ENCODE data around the gene UCP3.
A peak's percentile ranks its signal among the peaks of the same experiment; 100 is the strongest.

UCP3 gene

DNA sequence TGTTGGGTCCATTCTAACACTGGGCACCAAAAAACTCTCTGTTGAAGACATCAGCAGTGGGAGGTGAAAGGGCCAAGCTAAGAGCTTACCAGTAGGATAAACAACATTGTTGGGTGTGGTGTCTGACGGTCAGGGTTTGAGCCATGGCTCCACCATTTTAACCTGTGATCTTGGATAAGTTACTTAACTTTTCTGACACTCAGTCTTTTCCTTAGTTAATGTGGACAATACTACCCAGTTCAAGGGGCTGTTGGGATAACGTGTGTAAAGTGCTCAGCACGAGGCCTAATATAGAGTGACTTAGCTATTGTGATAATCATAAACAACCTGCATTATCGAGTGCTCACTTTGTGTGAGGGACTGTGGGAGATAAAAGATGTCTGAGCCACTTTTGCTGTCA, 6.1 kb downstream of the UCP3 start:
- Histone ChIP-seq H3K27me3 (ENCODE audit: control insufficient read depth in 1 of 2, insufficient read depth in 2 of 2, low read length in 2 of 2) (no peaks in the 10 kb centered on the region), H3K9me3 (ENCODE audit: control insufficient read depth in 1 of 2, low read length in 2 of 2) (no peaks in the 10 kb centered on the region), H3K4me1 (ENCODE audit: control insufficient read depth in 1 of 2, insufficient read depth in 2 of 2, low read length in 2 of 2) (peaks cover 16 to 25% of the 10 kb centered on the region in 2 donors), H3K9ac (ENCODE audit: low read depth in 1 of 2, low read length in 2 of 2) (no peak overlapping the region), H3K36me3 (ENCODE audit: control insufficient read depth in 1 of 2, insufficient read depth in 2 of 2, low read length in 2 of 2) (peaks cover 0 to 13% of the 10 kb centered on the region in 2 donors), H3K4me3 (ENCODE audit: low read depth in 1 of 2, low read length in 2 of 2) (no peak overlapping the region), H3K27ac (ENCODE audit: low read depth, low read length) (no peak overlapping the region)

DNA sequence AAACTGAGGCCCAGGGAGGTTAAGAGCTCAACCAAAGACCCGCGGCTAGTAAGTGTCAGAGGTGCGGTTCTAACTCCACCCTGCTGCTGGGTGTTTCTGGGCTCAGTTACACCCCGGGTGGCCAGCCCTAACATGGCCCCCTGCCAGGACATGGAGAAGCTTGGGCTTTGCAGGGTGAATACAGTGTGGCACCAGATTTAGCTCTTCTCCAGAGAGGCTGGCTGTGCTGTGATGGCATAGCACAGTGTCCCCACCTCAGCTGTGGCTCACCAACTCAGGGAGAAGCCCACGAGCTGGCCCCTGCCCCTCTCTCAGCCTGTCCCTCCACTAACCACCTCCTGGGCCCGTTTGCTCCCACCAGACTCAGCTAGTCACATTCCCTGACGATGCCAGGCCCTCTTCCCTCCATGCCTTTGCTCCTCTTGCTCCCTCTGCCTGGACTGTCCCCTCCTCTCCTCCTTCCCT, 7.0 kb downstream of the UCP3 start:
- Histone ChIP-seq H3K9ac (ENCODE audit: low read depth in 1 of 2, low read length in 2 of 2) (no peak overlapping the region), H3K36me3 (ENCODE audit: control insufficient read depth in 1 of 2, insufficient read depth in 2 of 2, low read length in 2 of 2) (peaks cover 0 to 13% of the 10 kb centered on the region in 2 donors), H3K27ac (ENCODE audit: low read depth, low read length) (no peak overlapping the region), H3K27me3 (ENCODE audit: control insufficient read depth in 1 of 2, insufficient read depth in 2 of 2, low read length in 2 of 2) (no peaks in the 10 kb centered on the region), H3K9me3 (ENCODE audit: control insufficient read depth in 1 of 2, low read length in 2 of 2) (no peaks in the 10 kb centered on the region), H3K4me1 (ENCODE audit: control insufficient read depth in 1 of 2, insufficient read depth in 2 of 2, low read length in 2 of 2) (peaks cover 16 to 22% of the 10 kb centered on the region in 2 donors), H3K4me3 (ENCODE audit: low read depth in 1 of 2, low read length in 2 of 2) (no peak overlapping the region)

DNA sequence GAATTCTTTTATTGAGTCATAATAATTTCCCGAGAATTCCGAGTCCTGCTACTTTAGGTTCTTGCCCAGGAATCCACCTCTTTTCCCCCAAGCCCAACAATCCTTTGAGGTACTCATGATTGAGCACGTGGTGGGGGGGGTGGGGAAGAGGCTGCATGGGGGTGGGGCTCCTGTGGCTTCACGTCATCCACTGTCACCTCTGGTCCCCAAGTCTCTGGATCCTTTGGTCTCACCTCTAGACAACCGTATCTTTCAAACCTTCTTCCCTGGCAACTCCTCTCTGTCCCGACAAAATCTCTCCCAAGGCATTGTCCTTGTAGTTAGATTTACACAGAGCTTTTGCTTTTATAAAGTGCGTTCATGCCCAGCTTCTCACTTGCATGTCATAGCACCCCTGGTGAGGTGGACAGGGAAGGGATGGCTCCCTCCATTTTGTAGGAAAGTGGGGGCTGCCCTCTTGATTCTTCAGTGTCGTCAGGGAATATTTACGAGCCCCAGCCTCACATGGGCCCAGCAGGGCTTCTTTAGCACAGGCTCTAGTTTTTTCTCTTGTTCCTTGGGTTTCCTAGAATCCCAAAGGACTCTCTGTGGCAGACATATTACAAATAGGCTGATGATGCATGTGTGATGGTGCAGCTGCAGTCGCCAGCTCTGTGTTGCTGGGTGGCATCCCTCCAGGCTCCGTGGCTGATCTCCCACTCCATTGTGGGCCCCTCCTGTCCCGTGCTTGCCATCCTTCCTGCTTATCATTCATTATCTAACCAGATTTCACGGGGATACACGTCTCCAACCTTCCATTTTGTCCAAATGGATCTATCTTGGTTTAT, 8.4 kb downstream of the UCP3 start:
- H3K36me3 ChIP-seq (ENCODE audit: control insufficient read depth in 1 of 2, insufficient read depth in 2 of 2, low read length in 2 of 2), result peaks cover 0 to 13% of the 10 kb centered on the region in 2 donors
- no peak overlapping the region for H3K4me3 ChIP-seq (ENCODE audit: low read depth in 1 of 2, low read length in 2 of 2)
- no peaks in the 10 kb centered on the region for H3K27me3 ChIP-seq (ENCODE audit: control insufficient read depth in 1 of 2, insufficient read depth in 2 of 2, low read length in 2 of 2)
- H3K9me3 ChIP-seq (ENCODE audit: control insufficient read depth in 1 of 2, low read length in 2 of 2), result no peaks in the 10 kb centered on the region
- H3K9ac ChIP-seq (ENCODE audit: low read depth in 1 of 2, low read length in 2 of 2), result no peak overlapping the region
- H3K4me1 ChIP-seq (ENCODE audit: control insufficient read depth in 1 of 2, insufficient read depth in 2 of 2, low read length in 2 of 2), result peaks cover 9 to 12% of the 10 kb centered on the region in 2 donors
- H3K27ac ChIP-seq (ENCODE audit: low read depth, low read length), result no peak overlapping the region

DNA sequence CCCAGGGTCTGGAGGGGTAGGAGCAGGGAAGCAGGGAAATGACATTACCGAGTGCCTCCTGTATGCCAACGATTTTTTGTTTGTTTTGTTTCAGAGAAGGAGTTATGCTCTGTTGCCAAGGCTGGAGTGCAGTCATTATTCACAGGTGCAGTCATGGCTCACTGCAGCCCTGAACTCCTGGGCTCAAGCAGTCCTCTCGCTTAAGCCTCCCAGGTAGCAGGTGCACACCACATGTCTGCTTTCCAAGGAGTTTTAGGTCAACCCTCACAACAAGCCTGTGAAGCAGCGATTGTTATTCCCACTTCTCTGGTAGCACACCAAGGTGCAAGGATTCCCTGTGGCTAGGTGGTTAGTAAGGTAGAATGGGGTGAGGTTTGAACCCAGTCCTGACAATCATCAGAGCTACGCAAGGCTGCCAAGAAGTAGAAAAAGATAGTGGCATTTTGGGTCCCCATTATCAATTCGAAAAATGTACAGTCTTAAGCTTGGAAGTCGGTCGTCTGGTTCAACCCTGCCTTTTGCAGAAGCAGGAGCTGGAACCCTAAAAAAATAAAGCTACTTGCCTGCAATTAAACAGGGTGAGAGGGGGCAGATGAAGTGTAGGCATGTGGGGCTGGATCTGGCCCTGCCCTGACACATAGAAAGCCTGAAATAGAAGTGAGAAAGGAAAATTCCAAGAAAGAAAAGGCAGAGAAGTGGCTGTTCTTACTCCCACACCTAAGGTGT, 9.1 kb downstream of the UCP3 start:
- Histone ChIP-seq H3K4me3 (ENCODE audit: low read depth in 1 of 2, low read length in 2 of 2) (no peak overlapping the region), H3K36me3 (ENCODE audit: control insufficient read depth in 1 of 2, insufficient read depth in 2 of 2, low read length in 2 of 2) (peaks cover 0 to 13% of the 10 kb centered on the region in 2 donors), H3K9me3 (ENCODE audit: control insufficient read depth in 1 of 2, low read length in 2 of 2) (no peaks in the 10 kb centered on the region), H3K27ac (ENCODE audit: low read depth, low read length) (no peak overlapping the region), H3K4me1 (ENCODE audit: control insufficient read depth in 1 of 2, insufficient read depth in 2 of 2, low read length in 2 of 2) (peaks cover 3 to 4% of the 10 kb centered on the region in 2 donors), H3K9ac (ENCODE audit: low read depth in 1 of 2, low read length in 2 of 2) (no peak overlapping the region), H3K27me3 (ENCODE audit: control insufficient read depth in 1 of 2, insufficient read depth in 2 of 2, low read length in 2 of 2) (no peaks in the 10 kb centered on the region)

DNA sequence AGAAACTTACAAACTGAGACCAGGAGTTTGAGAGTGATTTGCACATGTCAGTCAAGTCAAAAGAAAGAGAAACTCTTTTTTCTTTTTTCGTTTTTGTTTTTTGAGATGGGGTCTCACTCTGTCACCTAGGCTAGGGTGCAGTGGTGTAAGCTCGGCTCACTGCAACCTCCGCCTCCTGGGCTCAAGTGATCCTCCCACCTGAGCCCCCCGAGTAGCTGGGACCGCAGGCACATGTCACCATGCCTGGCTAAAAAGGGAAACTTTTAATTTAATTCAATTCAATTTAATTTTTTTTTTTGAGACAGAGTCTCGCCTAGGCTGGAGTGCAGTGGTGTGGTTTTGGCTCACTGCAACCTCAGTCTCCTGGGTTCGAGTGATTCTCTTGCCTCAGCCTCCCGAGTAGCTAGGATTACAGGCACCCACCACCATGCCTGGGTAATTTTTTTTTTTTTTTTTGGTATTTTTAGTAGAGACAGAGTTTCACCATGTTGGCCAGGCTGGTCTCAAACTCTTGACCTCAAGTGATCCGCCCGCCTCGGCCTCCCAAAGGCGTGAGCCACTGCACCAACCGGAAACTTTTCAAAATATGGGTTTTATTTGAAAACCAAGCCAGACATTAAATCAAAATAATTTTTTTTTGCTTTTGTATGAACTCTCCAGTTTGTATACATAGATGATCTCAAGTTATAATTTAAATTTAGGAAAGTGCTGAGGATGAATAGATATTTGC, 9.9 kb downstream of the UCP3 start:
- Histone ChIP-seq H3K4me1 (ENCODE audit: control insufficient read depth in 1 of 2, insufficient read depth in 2 of 2, low read length in 2 of 2) (no peaks in the 10 kb centered on the region), H3K9me3 (ENCODE audit: control insufficient read depth in 1 of 2, low read length in 2 of 2) (no peaks in the 10 kb centered on the region), H3K9ac (ENCODE audit: low read depth in 1 of 2, low read length in 2 of 2) (no peak overlapping the region), H3K27ac (ENCODE audit: low read depth, low read length) (no peak overlapping the region), H3K27me3 (ENCODE audit: control insufficient read depth in 1 of 2, insufficient read depth in 2 of 2, low read length in 2 of 2) (no peaks in the 10 kb centered on the region), H3K4me3 (ENCODE audit: low read depth in 1 of 2, low read length in 2 of 2) (no peak overlapping the region), H3K36me3 (ENCODE audit: control insufficient read depth in 1 of 2, insufficient read depth in 2 of 2, low read length in 2 of 2) (peaks cover 0 to 13% of the 10 kb centered on the region in 2 donors)

DNA sequence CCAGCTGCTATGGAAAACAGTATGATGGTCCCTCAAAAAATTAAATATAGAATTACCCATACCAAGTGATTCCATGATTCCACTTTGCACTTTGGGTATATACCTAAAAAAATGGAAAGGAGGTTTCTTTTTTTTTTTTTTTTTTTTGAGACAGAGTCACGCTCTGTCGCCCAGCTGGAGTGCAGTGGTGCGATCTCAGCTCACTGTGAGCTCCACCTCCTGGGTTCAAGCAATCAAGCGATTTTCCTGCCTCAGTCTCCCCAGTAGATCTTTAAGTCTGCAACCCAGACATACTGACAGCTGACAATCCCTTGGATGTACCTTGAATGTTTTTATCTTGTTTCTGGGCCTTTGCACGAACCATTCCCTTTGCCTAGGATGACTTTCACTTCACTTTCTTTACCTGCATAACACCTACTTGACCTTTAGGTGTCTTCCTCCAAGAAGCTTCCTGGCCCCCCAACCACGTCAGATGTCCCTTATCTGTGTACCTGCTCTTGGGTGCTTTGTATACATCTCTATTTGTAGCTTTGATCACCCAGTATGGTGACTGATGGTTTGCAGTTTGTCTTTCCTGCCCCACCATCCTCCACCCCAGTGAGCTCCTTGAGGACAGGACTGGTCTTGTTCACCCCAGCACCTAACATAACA, 11.6 kb downstream of the UCP3 start:
- no peaks in the 10 kb centered on the region for H3K4me1 ChIP-seq (ENCODE audit: control insufficient read depth in 1 of 2, insufficient read depth in 2 of 2, low read length in 2 of 2)
- H3K9me3 ChIP-seq (ENCODE audit: control insufficient read depth in 1 of 2, low read length in 2 of 2), result no peaks in the 10 kb centered on the region
- no peaks in the 10 kb centered on the region for H3K27me3 ChIP-seq (ENCODE audit: control insufficient read depth in 1 of 2, insufficient read depth in 2 of 2, low read length in 2 of 2)
- no peak overlapping the region for H3K27ac ChIP-seq (ENCODE audit: low read depth, low read length)
- H3K4me3 ChIP-seq (ENCODE audit: low read depth in 1 of 2, low read length in 2 of 2), result no peak overlapping the region
- H3K36me3 ChIP-seq (ENCODE audit: control insufficient read depth in 1 of 2, insufficient read depth in 2 of 2, low read length in 2 of 2), result no peaks in the 10 kb centered on the region
- H3K9ac ChIP-seq (ENCODE audit: low read depth in 1 of 2, low read length in 2 of 2), result no peak overlapping the region

DNA sequence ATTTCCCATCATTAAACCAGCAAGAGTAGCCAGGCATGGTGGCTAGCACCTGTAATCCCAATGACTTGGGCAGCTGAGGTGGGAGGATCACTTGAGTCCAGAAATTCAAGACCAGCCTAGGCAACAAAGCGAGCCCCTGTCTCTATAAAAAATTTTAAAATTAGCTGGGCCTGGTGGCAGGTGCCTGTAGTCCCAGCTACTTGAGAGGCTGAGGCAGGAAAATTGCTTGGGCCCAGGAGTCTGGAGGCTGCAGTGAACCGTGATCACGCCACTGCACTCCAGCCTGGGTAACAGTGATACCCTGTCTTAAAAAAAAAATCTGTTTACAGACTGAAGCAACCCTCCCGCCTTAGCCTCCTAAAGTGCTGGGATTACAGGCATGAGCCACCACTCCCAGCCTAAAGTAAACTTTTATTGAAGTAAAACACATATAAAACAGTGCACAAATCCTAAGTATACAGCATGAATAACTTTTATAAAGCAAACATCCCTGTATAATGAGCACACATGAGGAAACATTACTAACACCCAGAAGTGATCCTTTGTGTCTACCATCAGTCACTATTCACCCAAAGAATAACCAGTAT, 12.6 kb downstream of the UCP3 start:
- no peak overlapping the region for H3K27ac ChIP-seq (ENCODE audit: low read depth, low read length)
- H3K9me3 ChIP-seq (ENCODE audit: control insufficient read depth in 1 of 2, low read length in 2 of 2), result no peaks in the 10 kb centered on the region
- H3K27me3 ChIP-seq (ENCODE audit: control insufficient read depth in 1 of 2, insufficient read depth in 2 of 2, low read length in 2 of 2), result no peaks in the 10 kb centered on the region
- H3K4me1 ChIP-seq (ENCODE audit: control insufficient read depth in 1 of 2, insufficient read depth in 2 of 2, low read length in 2 of 2), result no peaks in the 10 kb centered on the region
- H3K36me3 ChIP-seq (ENCODE audit: control insufficient read depth in 1 of 2, insufficient read depth in 2 of 2, low read length in 2 of 2), result no peaks in the 10 kb centered on the region
- no peak overlapping the region for H3K9ac ChIP-seq (ENCODE audit: low read depth in 1 of 2, low read length in 2 of 2)
- no peak overlapping the region for H3K4me3 ChIP-seq (ENCODE audit: low read depth in 1 of 2, low read length in 2 of 2)

DNA sequence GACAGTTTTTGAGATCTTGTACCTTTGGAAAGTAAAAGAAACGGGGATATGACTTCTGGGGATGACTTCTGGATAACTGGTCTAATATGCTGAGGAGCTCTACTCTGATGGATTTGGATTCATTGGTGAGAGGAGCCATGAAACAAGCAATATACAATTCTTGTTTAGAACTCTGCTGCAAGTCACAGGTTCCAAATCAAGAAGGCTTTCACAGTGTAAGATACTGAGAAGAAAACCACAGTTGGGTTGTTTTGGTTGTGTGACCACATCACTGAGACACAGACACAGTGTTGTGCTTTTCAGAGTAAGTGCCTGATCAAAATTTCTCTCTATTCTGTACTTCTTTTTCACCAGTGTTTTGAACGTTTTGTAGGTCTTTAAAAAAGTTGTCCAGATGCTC, 13.2 kb downstream of the UCP3 start:
- H3K4me3 ChIP-seq (ENCODE audit: low read depth in 1 of 2, low read length in 2 of 2), result no peak overlapping the region
- H3K9ac ChIP-seq (ENCODE audit: low read depth in 1 of 2, low read length in 2 of 2), result peak overlapping the region in 1 of 2 donors; percentile 4
- H3K9me3 ChIP-seq (ENCODE audit: control insufficient read depth in 1 of 2, low read length in 2 of 2), result no peaks in the 10 kb centered on the region
- H3K27me3 ChIP-seq (ENCODE audit: control insufficient read depth in 1 of 2, insufficient read depth in 2 of 2, low read length in 2 of 2), result no peaks in the 10 kb centered on the region
- no peaks in the 10 kb centered on the region for H3K36me3 ChIP-seq (ENCODE audit: control insufficient read depth in 1 of 2, insufficient read depth in 2 of 2, low read length in 2 of 2)
- no peaks in the 10 kb centered on the region for H3K4me1 ChIP-seq (ENCODE audit: control insufficient read depth in 1 of 2, insufficient read depth in 2 of 2, low read length in 2 of 2)
- H3K27ac ChIP-seq (ENCODE audit: low read depth, low read length), result peak overlapping the region; percentile 67

DNA sequence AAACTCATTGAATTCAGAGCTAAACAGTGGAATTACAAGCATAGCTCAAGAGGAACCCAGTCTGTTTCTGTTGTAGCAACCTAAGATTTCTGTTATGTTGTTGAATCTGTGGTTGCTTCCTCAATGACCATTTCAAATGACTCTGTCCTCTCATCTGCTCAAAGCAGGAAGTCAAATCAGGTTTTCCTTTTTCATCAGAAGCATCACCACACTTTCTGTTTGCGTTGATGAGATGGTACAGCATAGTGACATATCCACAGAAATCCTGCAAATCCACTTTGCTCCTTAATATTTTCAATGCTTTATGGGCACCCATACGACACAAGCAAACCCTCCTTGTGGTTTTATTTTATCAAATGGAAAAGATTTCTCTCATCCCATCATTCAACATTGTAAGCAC, 13.6 kb downstream of the UCP3 start:
- Histone ChIP-seq H3K9ac (ENCODE audit: low read depth in 1 of 2, low read length in 2 of 2) (peak overlapping the region in 1 of 2 donors; percentile 4), H3K4me1 (ENCODE audit: control insufficient read depth in 1 of 2, insufficient read depth in 2 of 2, low read length in 2 of 2) (no peaks in the 10 kb centered on the region), H3K36me3 (ENCODE audit: control insufficient read depth in 1 of 2, insufficient read depth in 2 of 2, low read length in 2 of 2) (no peaks in the 10 kb centered on the region), H3K4me3 (ENCODE audit: low read depth in 1 of 2, low read length in 2 of 2) (no peak overlapping the region), H3K27ac (ENCODE audit: low read depth, low read length) (peak overlapping the region; percentile 67), H3K9me3 (ENCODE audit: control insufficient read depth in 1 of 2, low read length in 2 of 2) (no peaks in the 10 kb centered on the region), H3K27me3 (ENCODE audit: control insufficient read depth in 1 of 2, insufficient read depth in 2 of 2, low read length in 2 of 2) (no peaks in the 10 kb centered on the region)
